GM21515 (cell line): ENCODE measurements around the gene WWTR1.

Source experiments
- ATAC-seq: cut with Tn5 transposase; IDR thresholded peaks from one replicate; pipeline ENCODE4 v1.9.1; 2021; ENCODE audit not compliant: unreplicated experiment

Gene WWTR1

DNA sequence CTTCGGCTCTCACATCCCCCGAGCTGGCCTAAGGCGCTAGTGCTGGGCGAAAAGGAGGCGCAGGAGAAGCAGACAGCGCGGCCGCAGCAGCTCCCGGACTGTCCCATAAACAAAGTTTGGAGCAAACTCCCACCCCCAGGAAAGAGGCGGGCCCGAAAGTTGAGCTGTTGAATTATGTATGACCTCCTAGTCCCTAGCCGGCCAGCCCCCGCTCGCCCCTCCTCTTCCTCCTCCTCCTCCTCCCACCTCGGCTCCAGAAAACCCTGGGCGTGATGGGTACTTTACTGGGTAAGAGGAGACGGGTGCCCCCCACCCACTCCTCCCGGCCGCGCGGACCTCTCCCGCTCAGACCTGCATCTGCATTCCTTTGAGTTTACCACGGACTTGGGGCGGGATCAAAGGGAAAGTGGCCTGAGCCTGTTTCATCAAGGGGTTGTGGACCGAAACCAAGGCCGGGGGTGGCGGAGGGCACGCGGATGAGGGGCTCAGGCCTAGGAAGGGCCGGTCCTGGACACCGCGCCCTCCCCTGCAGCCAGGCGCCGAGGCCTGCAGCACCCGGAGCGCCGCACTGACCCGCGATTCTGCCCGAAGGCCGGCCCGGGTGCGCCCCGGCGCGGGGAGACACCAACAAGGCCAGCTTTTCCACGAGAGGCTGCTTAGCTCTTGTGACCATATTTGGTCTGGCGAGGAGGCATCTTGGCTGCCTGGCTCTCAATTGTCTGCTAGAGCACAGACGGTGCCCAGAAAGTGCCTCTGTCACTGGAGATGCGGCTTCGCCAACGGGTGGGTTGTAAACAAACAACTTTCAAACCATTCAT, at the start of gene WWTR1:
WWTR1 (minus strand) TSS at position 100 of the 818 bp plus-strand sequence. CDS start 719 bp downstream, outside the sequence.
- peak; percentile 76 for ATAC-seq

DNA sequence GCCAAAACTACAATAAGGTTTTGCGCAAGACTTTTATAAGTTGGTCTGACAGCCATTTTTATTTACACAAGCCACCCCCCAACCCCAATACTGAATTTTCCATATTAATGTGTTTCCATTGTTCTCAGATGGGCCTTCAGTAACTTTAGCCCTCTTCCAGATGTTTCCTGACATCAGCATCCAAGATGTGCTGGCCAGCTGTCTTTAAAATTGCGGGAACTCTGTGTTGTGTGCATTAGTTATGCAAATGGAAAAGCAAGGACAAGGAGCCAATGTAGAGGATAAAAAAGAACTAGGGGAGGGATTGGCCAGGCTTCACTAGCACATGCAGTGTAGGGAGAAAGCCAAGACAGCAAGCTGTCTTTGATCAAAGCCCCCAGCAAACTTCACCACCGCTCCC, 49.1 kb upstream of the WWTR1 start:
- no peak for ATAC-seq

GRCh38 chr3:149705416-149705815, 47.6 kb upstream of the WWTR1 start:
- ATAC-seq, result no peak

DNA sequence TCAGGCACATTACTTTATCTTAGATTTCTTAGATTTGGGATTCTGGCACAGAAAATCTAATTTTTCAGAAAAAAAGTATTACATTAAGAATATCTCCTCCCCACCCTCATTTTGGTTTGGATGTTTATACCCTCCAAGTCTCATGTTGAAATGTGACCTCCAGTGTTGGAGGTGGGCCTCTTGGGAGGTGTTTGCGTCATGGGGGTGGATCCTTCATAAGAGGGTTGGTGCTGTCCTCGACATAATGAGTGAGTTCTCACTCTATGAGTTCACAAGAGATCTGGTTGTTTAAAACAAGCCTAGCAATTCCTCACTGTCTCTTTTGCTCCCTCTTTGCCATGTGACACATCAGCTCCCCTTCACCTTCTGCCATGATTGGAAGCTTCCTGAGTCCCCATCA, 45.6 kb upstream of the WWTR1 start:
- ATAC-seq, result no peak

DNA sequence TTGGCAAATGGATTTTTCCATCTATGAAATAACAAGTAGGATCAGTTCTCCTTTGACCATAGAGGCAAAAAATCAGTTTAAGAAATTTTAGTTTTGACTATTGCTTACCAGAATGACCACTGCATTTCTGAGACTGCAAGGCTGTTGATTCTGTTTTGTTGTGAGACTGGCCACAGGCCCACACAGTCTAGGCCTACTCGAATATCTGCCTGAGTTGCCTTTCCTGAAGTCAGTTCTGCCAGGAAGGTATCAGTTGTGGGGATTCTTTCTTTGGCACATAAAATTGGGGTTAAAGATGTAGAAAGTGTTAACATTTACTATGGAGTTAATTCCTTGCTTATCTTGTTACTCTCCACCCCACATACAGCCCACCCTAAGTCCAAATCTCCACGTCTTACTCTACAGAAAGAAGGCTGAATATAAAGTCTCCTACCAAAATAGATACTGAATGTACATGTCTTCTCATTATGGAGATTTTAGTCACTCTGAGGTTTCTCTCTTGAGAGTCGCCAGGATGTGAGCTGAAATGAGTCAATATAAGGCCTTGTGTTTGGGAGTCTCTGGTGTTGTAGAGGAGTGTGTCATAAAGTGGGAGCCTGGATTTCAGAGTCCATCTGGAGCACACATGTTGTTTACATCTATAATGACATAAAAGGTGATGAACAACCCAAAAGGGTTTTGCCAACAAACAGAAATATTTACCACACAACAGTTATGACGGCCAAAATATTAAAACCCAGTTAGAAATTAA, 45.0 kb upstream of the WWTR1 start:
- no peak for ATAC-seq

DNA sequence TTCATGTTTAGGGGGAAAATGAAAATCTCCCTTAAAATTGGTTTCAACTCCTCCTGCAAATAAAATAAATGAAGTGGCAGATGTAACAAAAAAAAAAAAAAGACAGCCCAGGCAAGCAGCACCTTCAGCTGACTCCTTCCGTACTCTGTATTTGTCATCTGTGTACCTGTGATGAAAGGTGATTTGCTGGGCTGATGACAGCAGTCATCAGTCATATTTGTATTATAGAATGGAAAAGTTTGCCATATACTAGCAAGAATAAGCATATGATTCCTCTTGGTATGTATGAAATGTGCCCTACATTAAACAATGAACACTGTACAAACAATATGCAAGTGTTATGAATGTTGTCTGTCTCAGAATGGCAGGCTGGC, 44.1 kb upstream of the WWTR1 start:
- peak; percentile 50 for ATAC-seq

- peak; percentile 60 for ATAC-seq
Measured at GRCh38 chr3:149701206-149701976, 43.6 kb upstream of the WWTR1 start.

DNA sequence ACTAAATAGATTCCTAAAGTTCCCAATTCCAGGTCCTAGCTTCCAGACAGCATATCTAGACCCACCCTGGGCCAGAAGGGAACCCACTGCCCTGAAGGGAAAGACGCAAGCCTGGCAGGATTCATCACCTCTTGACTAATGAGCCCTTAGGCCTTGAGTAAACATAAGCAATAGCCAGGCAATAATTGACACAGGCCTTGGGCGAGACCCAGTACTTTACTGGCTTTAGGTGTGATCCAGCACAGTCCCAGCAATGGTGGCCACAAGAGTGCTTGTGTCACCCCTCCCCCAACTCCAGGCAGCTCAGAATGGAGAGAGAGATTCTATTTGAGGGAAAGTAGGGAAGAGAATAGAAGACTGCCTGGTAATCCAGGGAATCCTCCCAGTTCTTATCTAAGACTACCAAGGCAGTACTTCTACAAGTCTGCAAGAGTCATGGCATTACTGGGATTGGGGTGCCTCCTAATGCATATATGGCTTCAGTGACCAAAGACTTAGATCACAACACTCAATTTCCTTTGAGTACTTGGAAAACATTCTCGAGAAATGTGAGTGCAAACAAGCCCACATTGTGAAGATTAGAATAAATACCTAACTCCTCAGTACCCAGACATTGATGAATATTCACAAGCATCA, 30.4 kb upstream of the WWTR1 start:
- no peak for ATAC-seq

DNA sequence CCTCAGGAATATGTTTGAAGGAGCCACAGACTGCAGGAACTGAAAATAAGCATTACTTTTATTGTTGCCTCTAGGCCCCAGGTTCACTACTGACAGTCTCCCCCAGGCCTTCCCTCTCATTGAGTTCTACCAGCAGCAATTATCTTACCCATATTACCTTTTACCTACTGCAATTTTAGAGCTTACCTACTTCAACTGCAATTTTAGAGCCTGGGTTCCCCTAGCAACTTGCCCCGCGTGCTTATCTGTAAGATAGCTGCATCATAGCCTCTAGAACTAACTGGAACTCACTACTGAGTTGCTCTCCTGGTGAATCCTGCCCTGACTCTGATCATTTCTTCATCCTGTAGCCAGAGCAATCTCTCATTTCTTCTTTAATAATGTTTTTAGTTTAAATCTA, 29.2 kb upstream of the WWTR1 start:
- no peak for ATAC-seq

GRCh38 chr3:149678351-149678950, 20.6 kb upstream of the WWTR1 start:
- no peak for ATAC-seq

GRCh38 chr3:149673393-149673792, 15.6 kb upstream of the WWTR1 start:
- ATAC-seq, result no peak

DNA sequence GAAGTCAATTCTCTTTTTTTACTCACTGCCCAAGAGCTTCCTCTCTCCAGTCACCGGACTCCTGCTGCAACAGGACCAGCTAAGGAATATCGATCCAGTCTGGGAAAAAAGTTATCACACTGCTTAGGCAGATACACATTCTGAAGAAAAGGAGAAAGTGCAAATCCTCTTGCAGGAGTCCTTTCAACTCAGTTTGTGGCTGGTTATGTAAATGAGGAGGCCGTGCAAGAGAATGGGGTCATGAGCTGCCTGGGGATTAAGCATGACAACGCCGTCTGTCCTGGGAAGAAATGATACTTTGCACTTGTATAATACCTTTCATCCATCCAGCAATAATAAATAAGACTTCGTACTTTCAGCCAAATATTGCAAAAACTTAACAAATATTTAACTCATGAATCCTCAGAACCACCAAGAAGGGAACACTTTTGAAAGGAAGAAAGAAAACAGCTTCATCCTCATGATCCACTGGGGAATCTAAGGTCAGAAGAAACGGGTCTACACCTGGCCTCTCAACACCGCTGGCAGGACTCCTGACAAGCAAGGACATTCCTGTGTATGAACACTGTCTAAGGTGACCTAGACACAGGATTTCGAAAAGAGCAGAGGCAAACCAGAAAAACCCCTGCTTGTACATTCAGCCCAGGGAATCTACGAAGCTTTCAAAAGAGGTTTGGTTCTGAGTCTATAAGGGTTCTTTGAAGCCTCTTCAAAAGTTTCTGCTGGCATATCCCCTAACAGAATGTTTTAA, 13.1 kb upstream of the WWTR1 start:
- ATAC-seq, result peak; percentile 68

GRCh38 chr3:149667576-149667975, 9.8 kb upstream of the WWTR1 start:
- no peak for ATAC-seq

- ATAC-seq, result no peak
Measured at GRCh38 chr3:149663966-149664365, 6.1 kb upstream of the WWTR1 start.

DNA sequence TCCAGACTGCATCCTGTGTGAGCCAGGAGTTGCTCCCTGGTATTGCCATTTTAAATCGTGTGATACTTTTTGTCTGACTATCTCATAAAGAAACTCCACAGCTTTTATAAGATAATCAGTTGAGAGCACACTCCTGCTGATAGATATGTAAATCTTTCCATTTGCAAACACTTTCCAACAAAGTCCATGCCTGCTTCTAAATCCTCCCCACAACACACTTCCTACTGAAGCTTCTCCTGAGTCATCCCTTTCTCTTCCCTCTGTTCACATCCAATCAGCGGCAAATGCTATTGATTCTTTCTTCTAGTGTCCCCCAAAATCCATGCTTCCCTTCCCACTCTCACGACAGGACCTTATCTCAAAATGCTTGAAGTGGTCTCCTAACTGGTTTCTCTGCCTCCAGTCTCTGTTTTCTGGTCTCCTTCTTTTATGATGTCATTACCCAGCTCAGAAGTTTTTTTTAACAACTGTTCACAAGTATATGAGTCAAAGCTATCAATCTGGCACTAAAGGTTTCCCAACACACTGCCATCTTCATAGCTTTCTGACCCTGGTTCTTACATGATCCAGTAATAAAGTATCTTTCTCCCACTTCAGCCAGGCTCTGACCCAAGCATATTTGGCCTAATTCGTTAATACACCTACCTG, 4.5 kb upstream of the WWTR1 start:
- no peak for ATAC-seq

DNA sequence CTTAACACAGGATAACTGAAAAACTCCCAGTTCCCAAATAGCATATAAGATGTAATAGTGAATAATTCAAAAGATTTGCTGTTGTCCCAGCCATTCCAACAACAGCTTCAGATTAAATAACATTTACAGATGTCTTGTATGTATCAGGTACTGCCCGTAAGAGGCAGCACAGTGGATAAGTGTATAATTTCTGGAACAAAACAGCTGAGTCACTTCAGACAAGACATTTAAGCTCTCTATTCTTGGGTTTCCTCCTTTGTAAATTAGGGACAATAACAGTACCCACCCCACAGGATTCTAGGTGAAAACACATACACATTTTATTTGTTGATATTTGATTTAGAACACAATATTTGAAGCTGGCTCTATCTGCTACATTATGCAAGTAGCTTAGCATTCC, 2.6 kb upstream of the WWTR1 start:
- ATAC-seq, result no peak

- ATAC-seq, result peak; percentile 16
Measured at GRCh38 chr3:149658744-149659497, 1.1 kb upstream of the WWTR1 start.

DNA sequence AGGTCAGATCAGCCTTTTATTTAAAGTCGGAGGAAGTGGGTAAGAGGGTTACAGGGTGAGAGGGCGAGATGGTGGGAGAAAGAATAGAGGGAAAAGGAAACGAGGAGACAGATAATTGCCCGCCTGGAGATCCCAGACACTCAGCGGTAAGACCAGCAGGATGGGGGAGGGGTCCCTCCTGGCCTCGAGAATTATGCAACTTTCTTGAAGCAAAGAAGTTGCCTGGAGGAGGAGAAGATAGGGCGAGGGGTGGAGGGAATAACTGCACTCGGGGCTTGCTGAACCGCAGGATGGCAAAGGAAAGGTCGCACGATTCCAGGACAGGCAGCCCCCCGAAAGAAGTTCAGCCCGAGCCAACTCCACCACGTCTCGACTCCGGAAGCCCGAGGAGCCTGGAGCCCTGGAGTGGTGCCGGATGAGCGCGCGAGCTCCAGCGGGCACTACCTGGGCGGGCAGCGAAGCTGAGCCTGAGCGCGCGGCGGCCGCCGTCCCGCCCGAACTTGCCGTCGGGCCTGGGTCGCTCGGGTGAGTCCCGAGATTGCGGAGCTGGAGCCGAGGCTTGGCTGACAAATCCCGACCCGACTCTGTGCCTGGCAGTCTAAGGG, 402 bp downstream of the WWTR1 start:
- ATAC-seq, result peak; percentile 29
